Cardiac fibroblast (primary cell): ENCODE data around the gene ADPGK.
"Not testable (repeated sequence)": the region's sequence is repeated elsewhere in the genome, so short reads cannot be mapped to it uniquely, and the experiment has no call there.

ENCODE experiments used
- DNase-seq, 2 donors: peaks; one replicate each; pipeline versions ENCODE4 v3.0.0 to v3.0.0-alpha.2; 2010; ENCODE audit warnings: low read depth in 2 of 2
- H3K4me3 ChIP-seq, 2 donors: replicated peaks in 1 of 2; 1 replicate in 1 of 2; 2 replicates in 1 of 2; pipeline ENCODE4 v1.5.1; 2011; ENCODE audit warnings: low read depth in 2 of 2, low read length in 2 of 2, mild to moderate bottlenecking in 2 of 2, moderate library complexity in 1 of 2
- CTCF ChIP-seq: IDR thresholded peaks from one replicate; pipeline ENCODE4 v1.5.1; 2011; ENCODE audit warnings: low read depth, mild to moderate bottlenecking, low read length, inconsistent platforms

Gene ADPGK

GRCh38 chr15:72737723-72738122, 45.8 kb downstream of the ADPGK start:
- H3K4me3 ChIP-seq, result no peak overlapping the region
- DNase-seq, result no peak
- TF ChIP-seq CTCF, result no peak

- peak in 1 of 2 donors; percentile 33 for DNase-seq
- TF ChIP-seq CTCF, result no peak
- H3K4me3 ChIP-seq, result no peak overlapping the region
These were observed 46.5 kb downstream of the ADPGK start for GRCh38 chr15:72737061-72737460.

- H3K4me3 ChIP-seq, result no peak overlapping the region
- no peak for TF ChIP-seq CTCF
- no peak for DNase-seq
These were observed 48.4 kb downstream of the ADPGK start for GRCh38 chr15:72735111-72735510.

- no peak for TF ChIP-seq CTCF
- no peak for DNase-seq
- no peak overlapping the region for H3K4me3 ChIP-seq
These were observed 49.4 kb downstream of the ADPGK start for GRCh38 chr15:72733941-72734738.

- no peak for DNase-seq
- H3K4me3 ChIP-seq, result no peak overlapping the region
- no peak for TF ChIP-seq CTCF
These were observed 51.0 kb downstream of the ADPGK start for GRCh38 chr15:72732516-72732915.

GRCh38 chr15:72732086-72732485, 51.5 kb downstream of the ADPGK start:
- DNase-seq, result no peak
- TF ChIP-seq CTCF, result no peak
- no peak overlapping the region for H3K4me3 ChIP-seq

- TF ChIP-seq CTCF, result no peak
- no peak for DNase-seq
- H3K4me3 ChIP-seq, result no peak overlapping the region
These were observed 54.7 kb downstream of the ADPGK start for GRCh38 chr15:72728821-72729220.

GRCh38 chr15:72728249-72728648, 55.3 kb downstream of the ADPGK start:
- peak in 1 of 2 donors; percentile 46 for DNase-seq
- H3K4me3 ChIP-seq, result not testable (repeated sequence)
